ENCODE results near the gene STEAP3. TPM values are rescaled to one million over a fixed set of nuclear protein-coding genes. Genes with fewer than 3 reads are reported as not detected.
A peak's percentile ranks its signal among the peaks of the same experiment; 100 is the strongest.

The STEAP3 gene
- total RNA-seq, 2 experiments from 2014 or later, result 0.14 to 0.16 TPM

- intact Hi-C loops (cut with DNase I, micrococcal nuclease), result loop anchor here in 1 of 2 experiments (10.0 kb wide), 1 partner anchor 245 kb away; no protein-coding TSS in a partner anchor
- Mint-ChIP-seq H3K27me3 (peaks cover 9% of the 10 kb centered on the region), H3K27ac (no peak overlapping the region), H3K36me3 (ENCODE audit: low read depth) (no peaks in the 10 kb centered on the region), H3K4me1 (peaks cover 8% of the 10 kb centered on the region), H3K4me3 (no peak overlapping the region), H3K9me3 (ENCODE audit: low read depth) (no peaks in the 10 kb centered on the region)
- no peak for ATAC-seq
- ChIA-PET CTCF (no interaction called here), POLR2A (no interaction called here)
- DNase-seq, result no peak
These were observed 6.1 kb downstream of the STEAP3 start for GRCh38 chr2:119229716-119230115.

- Mint-ChIP-seq H3K36me3 (ENCODE audit: low read depth) (no peaks in the 10 kb centered on the region), H3K27me3 (peaks cover 3% of the 10 kb centered on the region), H3K27ac (no peak overlapping the region), H3K9me3 (ENCODE audit: low read depth) (no peaks in the 10 kb centered on the region), H3K4me1 (peaks cover 8% of the 10 kb centered on the region), H3K4me3 (no peak overlapping the region)
- intact Hi-C loops (cut with DNase I, micrococcal nuclease), result loop anchor here in 1 of 2 experiments (10.0 kb wide), 1 partner anchor 244 kb away; no protein-coding TSS in a partner anchor
- DNase-seq (no peak), ATAC-seq (no peak)
- ChIA-PET POLR2A (no interaction called here), CTCF (no interaction called here)
These were observed 6.9 kb downstream of the STEAP3 start for GRCh38 chr2:119230219-119231185.

GRCh38 chr2:119231975-119232665, 8.5 kb downstream of the STEAP3 start:
- Mint-ChIP-seq H3K27ac (no peak overlapping the region), H3K4me3 (no peak overlapping the region), H3K4me1 (peaks cover 8% of the 10 kb centered on the region), H3K9me3 (ENCODE audit: low read depth) (no peaks in the 10 kb centered on the region), H3K27me3 (no peaks in the 10 kb centered on the region), H3K36me3 (ENCODE audit: low read depth) (no peaks in the 10 kb centered on the region)
- ChIA-PET CTCF (no interaction called here), POLR2A (no interaction called here)
- peak; percentile 57 for DNase-seq
- ATAC-seq, result peak; percentile 93
- intact Hi-C loops (cut with DNase I, micrococcal nuclease), result loop anchor here in 1 of 2 experiments (10.0 kb wide), 1 partner anchor 243 kb away; no protein-coding TSS in a partner anchor

- H3K4me3 Mint-ChIP-seq, result no peak overlapping the region
- no peaks in the 10 kb centered on the region for H3K36me3 Mint-ChIP-seq (ENCODE audit: low read depth)
- CTCF ChIA-PET, result interaction anchor here (1.1 kb wide), 1 partner anchor 244 kb away, joined by 4 read pairs; no protein-coding TSS in a partner anchor
- peaks cover 8% of the 10 kb centered on the region for H3K4me1 Mint-ChIP-seq
- DNase-seq (no peak), ATAC-seq (no peak)
- H3K9me3 Mint-ChIP-seq (ENCODE audit: low read depth), result no peaks in the 10 kb centered on the region
- POLR2A ChIA-PET, result no interaction called here
- H3K27me3 Mint-ChIP-seq, result no peaks in the 10 kb centered on the region
- no peak overlapping the region for H3K27ac Mint-ChIP-seq
- intact Hi-C loops (cut with DNase I, micrococcal nuclease), result loop anchor here in 1 of 2 experiments (10.0 kb wide), 1 partner anchor 242 kb away; no protein-coding TSS in a partner anchor
These were observed 9.0 kb downstream of the STEAP3 start for GRCh38 chr2:119232666-119232993.

- Mint-ChIP-seq H3K4me1 (peaks cover 8% of the 10 kb centered on the region), H3K27me3 (no peaks in the 10 kb centered on the region), H3K27ac (no peak overlapping the region), H3K4me3 (no peak overlapping the region), H3K9me3 (ENCODE audit: low read depth) (no peaks in the 10 kb centered on the region), H3K36me3 (ENCODE audit: low read depth) (no peaks in the 10 kb centered on the region)
- ChIA-PET POLR2A (no interaction called here), CTCF (interaction anchor here (1.0 to 1.1 kb wide), 2 partner anchors 58 to 243 kb away, joined by 3 to 4 read pairs; no protein-coding TSS in a partner anchor)
- peak; percentile 59 for ATAC-seq
- intact Hi-C loops (cut with DNase I, micrococcal nuclease), result loop anchor here in 1 of 2 experiments (10.0 kb wide), 1 partner anchor 241 kb away; no protein-coding TSS in a partner anchor
- no peak for DNase-seq
These were observed 9.8 kb downstream of the STEAP3 start for GRCh38 chr2:119233326-119234020.

GRCh38 chr2:119234021-119235019, 10.7 kb downstream of the STEAP3 start:
- no peaks in the 10 kb centered on the region for H3K36me3 Mint-ChIP-seq (ENCODE audit: low read depth)
- H3K27me3 Mint-ChIP-seq, result no peaks in the 10 kb centered on the region
- peaks cover 8% of the 10 kb centered on the region for H3K4me1 Mint-ChIP-seq
- H3K27ac Mint-ChIP-seq, result no peak overlapping the region
- H3K9me3 Mint-ChIP-seq (ENCODE audit: low read depth), result no peaks in the 10 kb centered on the region
- H3K4me3 Mint-ChIP-seq, result no peak overlapping the region
- CTCF ChIA-PET, result interaction anchor here (1.0 to 1.1 kb wide), 2 partner anchors 59 to 243 kb away, joined by 3 to 4 read pairs; no protein-coding TSS in a partner anchor
- POLR2A ChIA-PET, result no interaction called here
- ATAC-seq (no peak), DNase-seq (peak; percentile 31)
- intact Hi-C loops (cut with DNase I, micrococcal nuclease), result loop anchor here in 1 of 2 experiments (10.0 kb wide), 1 partner anchor 240 kb away; no protein-coding TSS in a partner anchor

GRCh38 chr2:119236796-119237195, 13.2 kb downstream of the STEAP3 start:
- H3K36me3 Mint-ChIP-seq (ENCODE audit: low read depth), result no peaks in the 10 kb centered on the region
- H3K4me1 Mint-ChIP-seq, result peaks cover 8% of the 10 kb centered on the region
- DNase-seq (no peak), ATAC-seq (no peak)
- no peak overlapping the region for H3K4me3 Mint-ChIP-seq
- ChIA-PET CTCF (interaction anchor here (0.6 kb wide), 1 partner anchor 714 kb away, joined by 3 read pairs; no protein-coding TSS in a partner anchor), POLR2A (no interaction called here)
- H3K27me3 Mint-ChIP-seq, result no peaks in the 10 kb centered on the region
- no peaks in the 10 kb centered on the region for H3K9me3 Mint-ChIP-seq (ENCODE audit: low read depth)
- H3K27ac Mint-ChIP-seq, result no peak overlapping the region
- intact Hi-C loops (cut with DNase I, micrococcal nuclease), result loop anchor here in 1 of 2 experiments (10.0 kb wide), 1 partner anchor 238 kb away; no protein-coding TSS in a partner anchor

- H3K36me3 Mint-ChIP-seq (ENCODE audit: low read depth), result no peaks in the 10 kb centered on the region
These were observed 16.9 kb downstream of the STEAP3 start for GRCh38 chr2:119240311-119241204.

GRCh38 chr2:119241205-119241532, 17.5 kb downstream of the STEAP3 start:
- DNase-seq (no peak), ATAC-seq (no peak)
- intact Hi-C loops (cut with DNase I, micrococcal nuclease), result no loop called here
- Mint-ChIP-seq H3K36me3 (ENCODE audit: low read depth) (no peaks in the 10 kb centered on the region), H3K9me3 (ENCODE audit: low read depth) (no peaks in the 10 kb centered on the region), H3K4me3 (no peak overlapping the region), H3K4me1 (no peaks in the 10 kb centered on the region), H3K27me3 (no peaks in the 10 kb centered on the region), H3K27ac (no peak overlapping the region)
- CTCF ChIA-PET, result no interaction called here
- POLR2A ChIA-PET, result no interaction called here

More at GRCh38 chr2:119240311-119241204, 16.9 kb downstream of the STEAP3 start:
- no peak for DNase-seq
- Mint-ChIP-seq H3K27ac (no peak overlapping the region), H3K27me3 (no peaks in the 10 kb centered on the region), H3K4me3 (no peak overlapping the region), H3K9me3 (ENCODE audit: low read depth) (no peaks in the 10 kb centered on the region), H3K4me1 (no peaks in the 10 kb centered on the region)
- POLR2A ChIA-PET, result no interaction called here
- ATAC-seq, result no peak
- CTCF ChIA-PET, result no interaction called here
- intact Hi-C loops (cut with DNase I, micrococcal nuclease), result no loop called here

All from activated CD4-positive, alpha-beta T cell treated with anti-CD3 and anti-CD28 coated beads for 36 hours (primary cell).